HUES6 (cell line): ENCODE measurements around the gene BCCIP.

Source experiments
- H3K27ac ChIP-seq: 2 replicates; pipeline ENCODE4 v1.7.0; 2013; ENCODE audit warnings: low read depth, mild to moderate bottlenecking, low read length, inconsistent platforms
- H3K27me3 ChIP-seq: 2 replicates; pipeline ENCODE4 v1.6.1; 2013; ENCODE audit warnings: low read length; ENCODE audit not compliant: control insufficient read depth, insufficient read depth
- H3K36me3 ChIP-seq: 2 replicates; pipeline ENCODE4 v1.6.1; 2013; ENCODE audit warnings: low read length; ENCODE audit not compliant: control insufficient read depth, insufficient read depth
- H3K4me1 ChIP-seq: 2 replicates; pipeline ENCODE4 v1.6.1; 2013; ENCODE audit warnings: low read length; ENCODE audit not compliant: control insufficient read depth, insufficient read depth
- H3K4me3 ChIP-seq: 2 replicates; pipeline ENCODE4 v1.5.1; 2013; ENCODE audit warnings: low read depth, low read length
- H3K9ac ChIP-seq: one replicate; pipeline ENCODE4 v1.6.1; 2013; ENCODE audit warnings: mild to moderate bottlenecking, low read length
- H3K9me3 ChIP-seq: 2 replicates; pipeline ENCODE4 v1.6.1; 2013; ENCODE audit warnings: low read depth, low read length; ENCODE audit not compliant: control insufficient read depth, insufficient read depth

The BCCIP gene

GRCh38 chr10:125871338-125871737, 48.0 kb downstream of the BCCIP start:
- Histone ChIP-seq H3K36me3 (peaks cover 27% of the 10 kb centered on the region), H3K4me1 (no peaks in the 10 kb centered on the region), H3K27me3 (no peaks in the 10 kb centered on the region), H3K9ac (no peak overlapping the region), H3K4me3 (no peak overlapping the region), H3K9me3 (peaks cover 15% of the 10 kb centered on the region), H3K27ac (no peak overlapping the region)

GRCh38 chr10:125878957-125879835, 55.9 kb downstream of the BCCIP start:
- H3K27ac ChIP-seq = no peak overlapping the region
- H3K27me3 ChIP-seq = no peaks in the 10 kb centered on the region
- H3K9me3 ChIP-seq = peaks cover 30% of the 10 kb centered on the region
- H3K9ac ChIP-seq = no peak overlapping the region
- peaks cover 36% of the 10 kb centered on the region for H3K36me3 ChIP-seq
- H3K4me1 ChIP-seq = peaks cover 33% of the 10 kb centered on the region
- no peak overlapping the region for H3K4me3 ChIP-seq

- H3K4me3 ChIP-seq = peak overlapping the region; percentile 7
- H3K27ac ChIP-seq = 0 out of 2 replicates have a peak overlapping the region, but pooled peaks have one; percentile 11
- H3K9ac ChIP-seq = no peak overlapping the region
- no peaks in the 10 kb centered on the region for H3K27me3 ChIP-seq
- H3K36me3 ChIP-seq = peaks cover 26% of the 10 kb centered on the region
- H3K4me1 ChIP-seq = peaks cover 33% of the 10 kb centered on the region
- H3K9me3 ChIP-seq = peaks cover 21% of the 10 kb centered on the region
These were observed 57.4 kb downstream of the BCCIP start for GRCh38 chr10:125880719-125881118.

- Histone ChIP-seq H3K27ac (0 out of 2 replicates have a peak within 1 kb of the TSS, but pooled peaks have one; percentile 11), H3K9ac (no peak within 1 kb of the TSS), H3K27me3 (no peaks in the 10 kb centered on the region), H3K4me1 (peaks cover 33% of the 10 kb centered on the region), H3K4me3 (peak within 1 kb of the TSS; percentile 7), H3K36me3 (peaks cover 21% of the 10 kb centered on the region), H3K9me3 (peaks cover 17% of the 10 kb centered on the region)
These were observed 57.8 kb downstream of the BCCIP start, which contains the start of gene DHX32 for GRCh38 chr10:125881192-125881591. Gene DHX32 (minus strand): TSS chr10:125881292. CDS start chr10:125880824, 468 bp downstream.

- H3K4me1 ChIP-seq = peaks cover 33% of the 10 kb centered on the region
- peaks cover 8% of the 10 kb centered on the region; the same call in 1 of the 2 replicates for H3K36me3 ChIP-seq
- H3K27ac ChIP-seq = no peak overlapping the region
- H3K9me3 ChIP-seq = peaks cover 7% of the 10 kb centered on the region
- H3K4me3 ChIP-seq = no peak overlapping the region
- no peak overlapping the region for H3K9ac ChIP-seq
- no peaks in the 10 kb centered on the region for H3K27me3 ChIP-seq
These were observed 59.2 kb downstream of the BCCIP start for GRCh38 chr10:125882596-125882995.

GRCh38 chr10:125883211-125883610, 59.9 kb downstream of the BCCIP start:
- H3K36me3 ChIP-seq = 0 out of 2 replicates have a peak, but pooled peaks cover 3% of the 10 kb centered on the region
- no peaks in the 10 kb centered on the region for H3K27me3 ChIP-seq
- peaks cover 4% of the 10 kb centered on the region for H3K9me3 ChIP-seq
- H3K9ac ChIP-seq = no peak overlapping the region
- peaks cover 33% of the 10 kb centered on the region for H3K4me1 ChIP-seq
- H3K27ac ChIP-seq = no peak overlapping the region
- no peak overlapping the region for H3K4me3 ChIP-seq
